Measurements from ENCODE around the gene PXYLP1.
"Not testable (repeated sequence)": the region's sequence is repeated elsewhere in the genome, so short reads cannot be mapped to it uniquely, and the experiment has no call there.

The PXYLP1 gene

GRCh38 chr3:141231101-141231951 lies at the start of gene PXYLP1:
TSS of gene PXYLP1 (plus strand) at chr3:141231825. CDS start at chr3:141260176, 28,351 bp downstream.
- DNase-seq: peak; percentile 92

- no peak for DNase-seq
These were observed 48.0 kb upstream of the PXYLP1 start for GRCh38 chr3:141183606-141184005.

GRCh38 chr3:141184430-141184829 lies 47.2 kb upstream of the PXYLP1 start:
- no peak for DNase-seq

GRCh38 chr3:141191097-141191749 lies 40.4 kb upstream of the PXYLP1 start:
- DNase-seq: no peak

GRCh38 chr3:141192345-141192744 lies 39.3 kb upstream of the PXYLP1 start:
- peak; percentile 96 for DNase-seq

GRCh38 chr3:141193066-141193830 lies 38.4 kb upstream of the PXYLP1 start:
- no peak for DNase-seq

GRCh38 chr3:141201122-141201521 lies 30.5 kb upstream of the PXYLP1 start:
- DNase-seq: no peak

GRCh38 chr3:141202682-141203081 lies 28.9 kb upstream of the PXYLP1 start:
- no peak for DNase-seq

- no peak for DNase-seq
These were observed 27.8 kb upstream of the PXYLP1 start for GRCh38 chr3:141203866-141204265.

GRCh38 chr3:141204343-141204742 lies 27.3 kb upstream of the PXYLP1 start:
- no peak for DNase-seq

- not testable (repeated sequence) for DNase-seq
These were observed 20.3 kb upstream of the PXYLP1 start for GRCh38 chr3:141211306-141211705.

- DNase-seq: no peak
These were observed 19.5 kb upstream of the PXYLP1 start for GRCh38 chr3:141212101-141212500.

GRCh38 chr3:141212555-141212954 lies 19.1 kb upstream of the PXYLP1 start:
- DNase-seq: no peak

GRCh38 chr3:141216975-141217374 lies 14.7 kb upstream of the PXYLP1 start:
- DNase-seq: no peak

GRCh38 chr3:141217389-141217788 lies 14.2 kb upstream of the PXYLP1 start:
- DNase-seq: no peak

- DNase-seq: no peak
These were observed 13.3 kb upstream of the PXYLP1 start for GRCh38 chr3:141218162-141218835.

- no peak for DNase-seq
These were observed 12.7 kb upstream of the PXYLP1 start for GRCh38 chr3:141218926-141219325.

- no peak for DNase-seq
These were observed 7.9 kb upstream of the PXYLP1 start for GRCh38 chr3:141223673-141224166.

GRCh38 chr3:141225939-141226338 lies 5.7 kb upstream of the PXYLP1 start:
- DNase-seq: no peak

GRCh38 chr3:141227216-141227615 lies 4.4 kb upstream of the PXYLP1 start:
- DNase-seq: no peak

GRCh38 chr3:141227752-141228151 lies 3.9 kb upstream of the PXYLP1 start:
- no peak for DNase-seq

GRCh38 chr3:141228395-141228794 lies 3.2 kb upstream of the PXYLP1 start:
- no peak for DNase-seq

GRCh38 chr3:141229132-141229531 lies 2.5 kb upstream of the PXYLP1 start:
- DNase-seq: no peak

Data from activated CD4-positive, alpha-beta T cell treated with anti-CD3 and anti-CD28 coated beads, Interleukin-10, Interleukin-2, amounts not matched to agents 100 ng/mL and 50 ng/mL, durations not matched to agents 16 hours and 8 hours (primary cell).